Loucy (cell line): Measurements from ENCODE around the gene BIRC3.

Source experiments
- EZH2phosphoT487 ChIP-seq: fragments of 200-600 bp; IDR thresholded peaks from 2 replicates; pipeline ENCODE4 v1.6.1; 2018; ENCODE audit warnings: antibody characterized with exemption, mild to moderate bottlenecking, moderate library complexity, borderline replicate concordance
- TF ChIP-seq, protein P1 (sequence below): fragments of 200-600 bp; sonication (generic); conservative IDR thresholded peaks from 2 replicates; pipeline ENCODE4 v1.5.1; 2014; ENCODE audit warnings: mild to moderate bottlenecking, antibody characterized with exemption, low read length

DNA sequence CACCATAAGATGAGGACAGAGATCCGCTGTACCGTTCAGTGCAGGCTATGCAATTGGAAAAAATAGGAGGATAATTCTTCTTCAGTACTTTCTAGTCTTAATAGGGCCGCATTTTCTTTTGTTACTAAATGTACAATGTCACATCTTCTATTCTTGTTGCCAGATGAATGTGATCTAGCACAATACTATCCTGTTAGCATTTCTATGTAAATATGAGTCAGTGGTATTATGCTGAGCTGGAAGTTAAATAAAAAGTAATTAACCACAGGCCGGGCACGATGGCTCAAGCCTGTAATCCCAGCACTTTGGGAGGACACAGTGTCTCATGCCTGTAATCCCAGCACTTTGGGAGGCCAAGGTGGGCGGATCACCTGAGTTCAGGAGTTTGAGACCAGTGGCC is 24.4 kb upstream of the BIRC3 start:
- TF ChIP-seq, protein P1, sequence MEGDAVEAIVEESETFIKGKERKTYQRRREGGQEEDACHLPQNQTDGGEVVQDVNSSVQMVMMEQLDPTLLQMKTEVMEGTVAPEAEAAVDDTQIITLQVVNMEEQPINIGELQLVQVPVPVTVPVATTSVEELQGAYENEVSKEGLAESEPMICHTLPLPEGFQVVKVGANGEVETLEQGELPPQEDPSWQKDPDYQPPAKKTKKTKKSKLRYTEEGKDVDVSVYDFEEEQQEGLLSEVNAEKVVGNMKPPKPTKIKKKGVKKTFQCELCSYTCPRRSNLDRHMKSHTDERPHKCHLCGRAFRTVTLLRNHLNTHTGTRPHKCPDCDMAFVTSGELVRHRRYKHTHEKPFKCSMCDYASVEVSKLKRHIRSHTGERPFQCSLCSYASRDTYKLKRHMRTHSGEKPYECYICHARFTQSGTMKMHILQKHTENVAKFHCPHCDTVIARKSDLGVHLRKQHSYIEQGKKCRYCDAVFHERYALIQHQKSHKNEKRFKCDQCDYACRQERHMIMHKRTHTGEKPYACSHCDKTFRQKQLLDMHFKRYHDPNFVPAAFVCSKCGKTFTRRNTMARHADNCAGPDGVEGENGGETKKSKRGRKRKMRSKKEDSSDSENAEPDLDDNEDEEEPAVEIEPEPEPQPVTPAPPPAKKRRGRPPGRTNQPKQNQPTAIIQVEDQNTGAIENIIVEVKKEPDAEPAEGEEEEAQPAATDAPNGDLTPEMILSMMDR, result no peak
- TF ChIP-seq EZH2phosphoT487, result no peak
